Measurements from ENCODE around the gene CHST6. TPM values are rescaled to one million over a fixed set of nuclear protein-coding genes. Genes with fewer than 3 reads are reported as not detected.

The CHST6 gene
- total and polyA plus RNA-seq, 9 of the 15 experiments (the other 6 are each of a cell fraction or from before 2014, with no cell fraction given): 0.01 to 0.05 (median 0.02) TPM; not detected in 6

DNA sequence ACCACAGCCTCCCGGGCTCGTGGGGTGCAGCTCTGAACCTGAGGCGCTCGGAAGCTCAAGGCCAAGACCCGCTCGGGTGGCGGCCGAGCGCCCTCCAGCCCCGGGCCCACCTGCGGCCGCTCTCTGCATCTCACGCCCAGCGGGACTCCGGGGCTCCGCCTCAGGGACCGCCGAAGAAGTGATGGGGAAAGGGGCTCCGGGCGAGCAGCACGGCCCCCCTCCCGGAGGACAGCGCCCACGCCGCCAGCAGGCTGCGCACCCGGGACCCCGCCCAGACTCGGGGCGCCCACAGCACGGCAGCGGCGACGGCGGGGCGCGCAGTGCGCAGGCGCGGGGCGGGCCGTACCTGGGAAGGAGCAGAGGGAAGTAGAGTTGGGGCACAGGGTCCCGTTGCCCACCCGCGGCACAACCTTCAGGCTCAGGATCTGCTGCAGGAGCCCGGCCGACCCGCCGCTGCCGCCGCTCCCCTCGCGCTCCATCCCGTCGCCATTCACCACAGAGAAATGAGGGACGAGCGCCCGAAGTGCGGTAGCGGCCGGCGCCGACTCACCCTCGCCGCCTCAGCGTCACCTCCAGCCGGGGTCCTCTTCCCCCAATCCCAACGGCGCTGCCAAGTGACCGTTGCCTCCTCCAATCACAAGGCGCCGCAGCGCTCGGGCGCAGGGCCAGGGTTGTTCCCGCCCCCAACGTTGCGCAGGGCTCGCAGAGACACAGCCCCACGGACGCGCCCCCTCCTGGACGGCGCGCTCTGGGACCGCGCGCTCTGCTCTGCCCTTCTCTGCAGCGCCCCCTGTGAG lies 30.9 kb downstream of the CHST6 start, which contains the start of gene TMEM170A (continued):
- TF ChIP-seq, protein P1, sequence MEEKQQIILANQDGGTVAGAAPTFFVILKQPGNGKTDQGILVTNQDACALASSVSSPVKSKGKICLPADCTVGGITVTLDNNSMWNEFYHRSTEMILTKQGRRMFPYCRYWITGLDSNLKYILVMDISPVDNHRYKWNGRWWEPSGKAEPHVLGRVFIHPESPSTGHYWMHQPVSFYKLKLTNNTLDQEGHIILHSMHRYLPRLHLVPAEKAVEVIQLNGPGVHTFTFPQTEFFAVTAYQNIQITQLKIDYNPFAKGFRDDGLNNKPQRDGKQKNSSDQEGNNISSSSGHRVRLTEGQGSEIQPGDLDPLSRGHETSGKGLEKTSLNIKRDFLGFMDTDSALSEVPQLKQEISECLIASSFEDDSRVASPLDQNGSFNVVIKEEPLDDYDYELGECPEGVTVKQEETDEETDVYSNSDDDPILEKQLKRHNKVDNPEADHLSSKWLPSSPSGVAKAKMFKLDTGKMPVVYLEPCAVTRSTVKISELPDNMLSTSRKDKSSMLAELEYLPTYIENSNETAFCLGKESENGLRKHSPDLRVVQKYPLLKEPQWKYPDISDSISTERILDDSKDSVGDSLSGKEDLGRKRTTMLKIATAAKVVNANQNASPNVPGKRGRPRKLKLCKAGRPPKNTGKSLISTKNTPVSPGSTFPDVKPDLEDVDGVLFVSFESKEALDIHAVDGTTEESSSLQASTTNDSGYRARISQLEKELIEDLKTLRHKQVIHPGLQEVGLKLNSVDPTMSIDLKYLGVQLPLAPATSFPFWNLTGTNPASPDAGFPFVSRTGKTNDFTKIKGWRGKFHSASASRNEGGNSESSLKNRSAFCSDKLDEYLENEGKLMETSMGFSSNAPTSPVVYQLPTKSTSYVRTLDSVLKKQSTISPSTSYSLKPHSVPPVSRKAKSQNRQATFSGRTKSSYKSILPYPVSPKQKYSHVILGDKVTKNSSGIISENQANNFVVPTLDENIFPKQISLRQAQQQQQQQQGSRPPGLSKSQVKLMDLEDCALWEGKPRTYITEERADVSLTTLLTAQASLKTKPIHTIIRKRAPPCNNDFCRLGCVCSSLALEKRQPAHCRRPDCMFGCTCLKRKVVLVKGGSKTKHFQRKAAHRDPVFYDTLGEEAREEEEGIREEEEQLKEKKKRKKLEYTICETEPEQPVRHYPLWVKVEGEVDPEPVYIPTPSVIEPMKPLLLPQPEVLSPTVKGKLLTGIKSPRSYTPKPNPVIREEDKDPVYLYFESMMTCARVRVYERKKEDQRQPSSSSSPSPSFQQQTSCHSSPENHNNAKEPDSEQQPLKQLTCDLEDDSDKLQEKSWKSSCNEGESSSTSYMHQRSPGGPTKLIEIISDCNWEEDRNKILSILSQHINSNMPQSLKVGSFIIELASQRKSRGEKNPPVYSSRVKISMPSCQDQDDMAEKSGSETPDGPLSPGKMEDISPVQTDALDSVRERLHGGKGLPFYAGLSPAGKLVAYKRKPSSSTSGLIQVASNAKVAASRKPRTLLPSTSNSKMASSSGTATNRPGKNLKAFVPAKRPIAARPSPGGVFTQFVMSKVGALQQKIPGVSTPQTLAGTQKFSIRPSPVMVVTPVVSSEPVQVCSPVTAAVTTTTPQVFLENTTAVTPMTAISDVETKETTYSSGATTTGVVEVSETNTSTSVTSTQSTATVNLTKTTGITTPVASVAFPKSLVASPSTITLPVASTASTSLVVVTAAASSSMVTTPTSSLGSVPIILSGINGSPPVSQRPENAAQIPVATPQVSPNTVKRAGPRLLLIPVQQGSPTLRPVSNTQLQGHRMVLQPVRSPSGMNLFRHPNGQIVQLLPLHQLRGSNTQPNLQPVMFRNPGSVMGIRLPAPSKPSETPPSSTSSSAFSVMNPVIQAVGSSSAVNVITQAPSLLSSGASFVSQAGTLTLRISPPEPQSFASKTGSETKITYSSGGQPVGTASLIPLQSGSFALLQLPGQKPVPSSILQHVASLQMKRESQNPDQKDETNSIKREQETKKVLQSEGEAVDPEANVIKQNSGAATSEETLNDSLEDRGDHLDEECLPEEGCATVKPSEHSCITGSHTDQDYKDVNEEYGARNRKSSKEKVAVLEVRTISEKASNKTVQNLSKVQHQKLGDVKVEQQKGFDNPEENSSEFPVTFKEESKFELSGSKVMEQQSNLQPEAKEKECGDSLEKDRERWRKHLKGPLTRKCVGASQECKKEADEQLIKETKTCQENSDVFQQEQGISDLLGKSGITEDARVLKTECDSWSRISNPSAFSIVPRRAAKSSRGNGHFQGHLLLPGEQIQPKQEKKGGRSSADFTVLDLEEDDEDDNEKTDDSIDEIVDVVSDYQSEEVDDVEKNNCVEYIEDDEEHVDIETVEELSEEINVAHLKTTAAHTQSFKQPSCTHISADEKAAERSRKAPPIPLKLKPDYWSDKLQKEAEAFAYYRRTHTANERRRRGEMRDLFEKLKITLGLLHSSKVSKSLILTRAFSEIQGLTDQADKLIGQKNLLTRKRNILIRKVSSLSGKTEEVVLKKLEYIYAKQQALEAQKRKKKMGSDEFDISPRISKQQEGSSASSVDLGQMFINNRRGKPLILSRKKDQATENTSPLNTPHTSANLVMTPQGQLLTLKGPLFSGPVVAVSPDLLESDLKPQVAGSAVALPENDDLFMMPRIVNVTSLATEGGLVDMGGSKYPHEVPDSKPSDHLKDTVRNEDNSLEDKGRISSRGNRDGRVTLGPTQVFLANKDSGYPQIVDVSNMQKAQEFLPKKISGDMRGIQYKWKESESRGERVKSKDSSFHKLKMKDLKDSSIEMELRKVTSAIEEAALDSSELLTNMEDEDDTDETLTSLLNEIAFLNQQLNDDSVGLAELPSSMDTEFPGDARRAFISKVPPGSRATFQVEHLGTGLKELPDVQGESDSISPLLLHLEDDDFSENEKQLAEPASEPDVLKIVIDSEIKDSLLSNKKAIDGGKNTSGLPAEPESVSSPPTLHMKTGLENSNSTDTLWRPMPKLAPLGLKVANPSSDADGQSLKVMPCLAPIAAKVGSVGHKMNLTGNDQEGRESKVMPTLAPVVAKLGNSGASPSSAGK (IDR thresholded peaks at IDR 0.05): no peak
- TF ChIP-seq IRF1 (CRISPR knock-in tag; IDR thresholded peaks at IDR 0.05; ENCODE audit: borderline replicate concordance) (no peak), SMARCA5 (IDR thresholded peaks at IDR 0.05) (no peak), ZNF316 (IDR thresholded peaks at IDR 0.05) (no peak), MCM7 (IDR thresholded peaks at IDR 0.05) (no peak), FOXA1 (IDR thresholded peaks at IDR 0.05; ENCODE audit: borderline replicate concordance) (no peak), PPARD (CRISPR knock-in tag; IDR thresholded peaks at IDR 0.05) (no peak), NONO (IDR thresholded peaks at IDR 0.05; ENCODE audit: low read depth in 2 of 2, low read length in 1 of 2) (peak; percentile 12 to 48; a peak in 1 of 4 replicates), ZC3H4 (CRISPR knock-in tag; IDR thresholded peaks at IDR 0.05; ENCODE audit: borderline replicate concordance) (no peak), ZNF197 (CRISPR knock-in tag; IDR thresholded peaks at IDR 0.05; ENCODE audit: low read depth) (no peak), POU5F1 (IDR thresholded peaks at IDR 0.05; ENCODE audit: borderline replicate concordance, low read depth, low read length, partially characterized antibody) (no peak), ZBTB7A (IDR thresholded peaks at IDR 0.05; ENCODE audit: borderline replicate concordance, control insufficient read depth, low read depth, low read length) (peak; percentile 62; the same call in 1 of the 2 replicates)
- TF ChIP-seq, protein P2, sequence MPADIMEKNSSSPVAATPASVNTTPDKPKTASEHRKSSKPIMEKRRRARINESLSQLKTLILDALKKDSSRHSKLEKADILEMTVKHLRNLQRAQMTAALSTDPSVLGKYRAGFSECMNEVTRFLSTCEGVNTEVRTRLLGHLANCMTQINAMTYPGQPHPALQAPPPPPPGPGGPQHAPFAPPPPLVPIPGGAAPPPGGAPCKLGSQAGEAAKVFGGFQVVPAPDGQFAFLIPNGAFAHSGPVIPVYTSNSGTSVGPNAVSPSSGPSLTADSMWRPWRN (IDR thresholded peaks at IDR 0.05; ENCODE audit: low read depth): no peak

Measured in K562 (cell line).